ENCODE data around the gene S100P.
"Not testable (repeated sequence)": the region's sequence is repeated elsewhere in the genome, so short reads cannot be mapped to it uniquely, and the experiment has no call there.

The S100P gene

GRCh38 chr4:6663596-6664393 is 29.9 kb upstream of the S100P start:
- no peak for TF ChIP-seq CTCF (IDR thresholded peaks at IDR 0.05; ENCODE audit: borderline replicate concordance, insufficient read depth, low read depth, low read length)
- H3K4me3 ChIP-seq (ENCODE audit: low read depth, low read length): no peak overlapping the region

GRCh38 chr4:6665320-6665654 is 28.4 kb upstream of the S100P start:
- TF ChIP-seq CTCF (IDR thresholded peaks at IDR 0.05; ENCODE audit: borderline replicate concordance, insufficient read depth, low read depth, low read length): no peak
- no peak overlapping the region for H3K4me3 ChIP-seq (ENCODE audit: low read depth, low read length)

GRCh38 chr4:6668391-6668790 is 25.3 kb upstream of the S100P start:
- no peak for TF ChIP-seq CTCF (IDR thresholded peaks at IDR 0.05; ENCODE audit: borderline replicate concordance, insufficient read depth, low read depth, low read length)
- no peak overlapping the region for H3K4me3 ChIP-seq (ENCODE audit: low read depth, low read length)

- TF ChIP-seq CTCF (IDR thresholded peaks at IDR 0.05; ENCODE audit: borderline replicate concordance, insufficient read depth, low read depth, low read length): no peak
- no peak overlapping the region for H3K4me3 ChIP-seq (ENCODE audit: low read depth, low read length)
Observed at GRCh38 chr4:6671648-6672047, 22.0 kb upstream of the S100P start.

- no peak for TF ChIP-seq CTCF (IDR thresholded peaks at IDR 0.05; ENCODE audit: borderline replicate concordance, insufficient read depth, low read depth, low read length)
- no peak overlapping the region for H3K4me3 ChIP-seq (ENCODE audit: low read depth, low read length)
Observed at GRCh38 chr4:6672131-6672530, 21.5 kb upstream of the S100P start.

- H3K4me3 ChIP-seq (ENCODE audit: low read depth, low read length): not testable (repeated sequence)
Observed at GRCh38 chr4:6672541-6673190, 21.0 kb upstream of the S100P start.

GRCh38 chr4:6673191-6673659 is 20.5 kb upstream of the S100P start:
- not testable (repeated sequence) for H3K4me3 ChIP-seq (ENCODE audit: low read depth, low read length)

Measured in GM12875 (cell line).